Thyroid gland (tissue), 4 donors: ENCODE measurements around the gene CHD8. TPM values are rescaled to one million over a fixed set of nuclear protein-coding genes. Genes with fewer than 3 reads are reported as not detected.

ENCODE experiments used
- DNase-seq, 2 donors: peaks; one replicate each; pipeline ENCODE4 v3.0.0-alpha.2; 2019
- H3K27ac ChIP-seq, 3 donors: fragments of 200-600 bp; sonication (generic); 1 replicate in 2 of 3; 2 replicates in 1 of 3; pipeline ENCODE4 v1.5.1; 2016 to 2019; ENCODE audit warnings: mild to moderate bottlenecking in 1 of 3, moderate library complexity in 1 of 3
- H3K27me3 ChIP-seq: fragments of 200-600 bp; sonication (generic); one replicate; pipeline ENCODE4 v1.5.1; 2019
- H3K36me3 ChIP-seq, 2 donors: fragments of 200-600 bp; sonication (generic); one replicate each; pipeline ENCODE4 v1.5.1; 2016 to 2019
- H3K4me1 ChIP-seq, 2 donors: fragments of 200-600 bp; sonication (generic); one replicate each; pipeline ENCODE4 v1.5.1; 2017 to 2019
- H3K4me3 ChIP-seq, 3 donors: fragments of 200-600 bp; sonication (generic); replicated peaks in 1 of 3; 1 replicate in 2 of 3; 2 replicates in 1 of 3; pipeline ENCODE4 v1.5.1; 2016; ENCODE audit warnings: mild to moderate bottlenecking in 1 of 3
- H3K9me3 ChIP-seq: fragments of 200-600 bp; sonication (generic); one replicate; pipeline ENCODE4 v1.5.1; 2017
- CTCF ChIP-seq, 6 experiments: fragments of 200-600 bp in 3 of 6; fragments of 450-650 bp in 3 of 6; sonication (generic) in 3 of 6; IDR thresholded peaks; one replicate each; pipeline ENCODE4 v1.5.1; 2016 to 2019; ENCODE audit warnings: antibody characterized with exemption in 6 of 6, mild to moderate bottlenecking in 2 of 6, inconsistent platforms in 1 of 6, moderate library complexity in 1 of 6
- POLR2A ChIP-seq, 2 donors: fragments of 450-650 bp; IDR thresholded peaks; one replicate each; pipeline ENCODE4 v1.6.1; 2017; ENCODE audit warnings: antibody characterized with exemption in 2 of 2, mild to moderate bottlenecking in 2 of 2, moderate library complexity in 1 of 2
- WGBS, 2 donors: methylation state at CpG; one replicate each; pipeline ENCODE4 v1.1.5; 2017; 5-methylcytosine and 5-hydroxymethylcytosine counted together
- intact Hi-C: fragments of 100-400 bp; cut with DNase I; formaldehyde crosslinking; loops from one replicate; pipeline ENCODE4 v1.15.1; 2023
- total RNA-seq, 4 donors: library from RNA; depleted of rRNA; stranded (reverse); fragments of >200 nt; gene quantifications; one replicate each; pipeline ENCODE4 v1.2.3, GENCODE V29; 2016

Gene CHD8
- total RNA-seq, 4 donors from 2014 or later, result 64.1 to 102 (median 76.8) TPM

- intact Hi-C loops, result no loop called here
- Histone ChIP-seq H3K4me1 (peaks cover 9 to 12% of the 10 kb centered on the region in 2 donors), H3K36me3 (no peaks in the 10 kb centered on the region), H3K27ac (peak overlapping the region; percentile 72 to 95 (median 73)), H3K27me3 (no peaks in the 10 kb centered on the region), H3K4me3 (peak overlapping the region; percentile 26 to 73 (median 62)), H3K9me3 (no peaks in the 10 kb centered on the region)
- TF ChIP-seq POLR2A (IDR thresholded peaks at IDR 0.05), result peak in 1 of 2 donors; percentile 71
- TF ChIP-seq CTCF (IDR thresholded peaks at IDR 0.05), result peak in 1 of 6 experiments; percentile 13
- DNase-seq, result peak; percentile 98 to 99
- whole genome bisulfite sequencing, 2 donors, result 4% methylated on average over 30 to 31 of the region's 33 CpGs
These were observed 18.6 kb downstream of the CHD8 start for GRCh38 chr14:21437063-21437901.

GRCh38 chr14:21436567-21437062, 19.3 kb downstream of the CHD8 start:
- no peaks in the 10 kb centered on the region for H3K9me3 ChIP-seq
- H3K27me3 ChIP-seq, result no peaks in the 10 kb centered on the region
- peak overlapping the region; percentile 26 to 73 (median 62) for H3K4me3 ChIP-seq
- H3K36me3 ChIP-seq, result no peaks in the 10 kb centered on the region
- intact Hi-C loops, result no loop called here
- peaks cover 9 to 12% of the 10 kb centered on the region in 2 donors for H3K4me1 ChIP-seq
- no peak for TF ChIP-seq CTCF (IDR thresholded peaks at IDR 0.05)
- TF ChIP-seq POLR2A (IDR thresholded peaks at IDR 0.05), result no peak
- H3K27ac ChIP-seq, result peak overlapping the region in 2 of 3 donors; percentile 72 to 73
- no peak for DNase-seq
- WGBS, 2 donors, result 1 to 2% methylated on average over 11 of the region's 11 CpGs

- no peaks in the 10 kb centered on the region for H3K27me3 ChIP-seq
- H3K4me1 ChIP-seq, result peaks cover 7 to 8% of the 10 kb centered on the region in 2 donors
- intact Hi-C loops, result no loop called here
- H3K36me3 ChIP-seq, result peaks cover 23 to 36% of the 10 kb centered on the region in 2 donors
- no peak overlapping the region for H3K27ac ChIP-seq
- H3K4me3 ChIP-seq, result no peak overlapping the region
- TF ChIP-seq POLR2A (IDR thresholded peaks at IDR 0.05) (no peak), CTCF (IDR thresholded peaks at IDR 0.05) (no peak)
- no peaks in the 10 kb centered on the region for H3K9me3 ChIP-seq
- 100% methylated on average over 2 of the region's 2 CpGs for WGBS, 2 donors
- no peak for DNase-seq
These were observed 24.8 kb downstream of the CHD8 start for GRCh38 chr14:21431126-21431525.

- H3K4me1 ChIP-seq, result no peaks in the 10 kb centered on the region
- WGBS, 2 donors, result 93 to 94% methylated on average over 4 of the region's 4 CpGs
- TF ChIP-seq POLR2A (IDR thresholded peaks at IDR 0.05) (no peak), CTCF (IDR thresholded peaks at IDR 0.05) (no peak)
- no peak for DNase-seq
- no peak overlapping the region for H3K27ac ChIP-seq
- peaks cover 45 to 53% of the 10 kb centered on the region in 2 donors for H3K36me3 ChIP-seq
- H3K9me3 ChIP-seq, result no peaks in the 10 kb centered on the region
- no peak overlapping the region for H3K4me3 ChIP-seq
- H3K27me3 ChIP-seq, result no peaks in the 10 kb centered on the region
- intact Hi-C loops, result loop anchor here (10.0 kb wide), 1 partner anchor 64 kb away; no protein-coding TSS in a partner anchor
These were observed 27.0 kb downstream of the CHD8 start for GRCh38 chr14:21428930-21429329.

GRCh38 chr14:21426692-21427091, 29.2 kb downstream of the CHD8 start:
- Histone ChIP-seq H3K9me3 (no peaks in the 10 kb centered on the region), H3K27me3 (no peaks in the 10 kb centered on the region), H3K36me3 (peaks cover 65 to 71% of the 10 kb centered on the region in 2 donors), H3K4me3 (no peak overlapping the region), H3K27ac (no peak overlapping the region), H3K4me1 (no peaks in the 10 kb centered on the region)
- intact Hi-C loops, result loop anchor here (10.0 kb wide), 1 partner anchor 62 kb away; no protein-coding TSS in a partner anchor
- DNase-seq, result no peak
- TF ChIP-seq CTCF (IDR thresholded peaks at IDR 0.05), result no peak
- no peak for TF ChIP-seq POLR2A (IDR thresholded peaks at IDR 0.05)
- WGBS, 2 donors, result 95 to 97% methylated on average over 1 of the region's 1 CpG
